Loucy (cell line): ENCODE results near the gene DLG1.

ENCODE experiments used
- EZH2phosphoT487 ChIP-seq: fragments of 200-600 bp; IDR thresholded peaks from 2 replicates; pipeline ENCODE4 v1.6.1; 2018; ENCODE audit warnings: antibody characterized with exemption, mild to moderate bottlenecking, moderate library complexity, borderline replicate concordance
- TF ChIP-seq, protein P1 (sequence below): fragments of 200-600 bp; sonication (generic); conservative IDR thresholded peaks from 2 replicates; pipeline ENCODE4 v1.5.1; 2014; ENCODE audit warnings: mild to moderate bottlenecking, antibody characterized with exemption, low read length

DNA sequence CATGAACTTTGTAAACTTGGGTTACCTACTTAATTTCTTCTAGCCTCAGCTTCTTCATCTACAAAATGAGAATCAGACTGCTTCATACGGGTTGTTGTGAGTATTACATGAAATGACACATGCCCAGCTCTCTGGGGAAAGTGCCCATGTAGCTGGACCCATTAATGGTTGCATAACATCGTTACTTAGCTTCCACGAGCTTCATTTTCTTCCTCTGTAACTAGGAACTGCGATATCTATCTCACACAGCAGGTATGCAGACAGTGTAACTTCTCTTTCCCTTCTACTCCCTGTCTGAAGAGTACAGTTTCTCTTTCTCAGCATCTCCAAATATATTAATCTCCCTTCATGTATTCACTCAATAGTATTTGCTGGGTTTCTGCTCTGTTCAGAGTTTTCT lies 37.9 kb upstream of the DLG1 start:
- TF ChIP-seq, protein P1, sequence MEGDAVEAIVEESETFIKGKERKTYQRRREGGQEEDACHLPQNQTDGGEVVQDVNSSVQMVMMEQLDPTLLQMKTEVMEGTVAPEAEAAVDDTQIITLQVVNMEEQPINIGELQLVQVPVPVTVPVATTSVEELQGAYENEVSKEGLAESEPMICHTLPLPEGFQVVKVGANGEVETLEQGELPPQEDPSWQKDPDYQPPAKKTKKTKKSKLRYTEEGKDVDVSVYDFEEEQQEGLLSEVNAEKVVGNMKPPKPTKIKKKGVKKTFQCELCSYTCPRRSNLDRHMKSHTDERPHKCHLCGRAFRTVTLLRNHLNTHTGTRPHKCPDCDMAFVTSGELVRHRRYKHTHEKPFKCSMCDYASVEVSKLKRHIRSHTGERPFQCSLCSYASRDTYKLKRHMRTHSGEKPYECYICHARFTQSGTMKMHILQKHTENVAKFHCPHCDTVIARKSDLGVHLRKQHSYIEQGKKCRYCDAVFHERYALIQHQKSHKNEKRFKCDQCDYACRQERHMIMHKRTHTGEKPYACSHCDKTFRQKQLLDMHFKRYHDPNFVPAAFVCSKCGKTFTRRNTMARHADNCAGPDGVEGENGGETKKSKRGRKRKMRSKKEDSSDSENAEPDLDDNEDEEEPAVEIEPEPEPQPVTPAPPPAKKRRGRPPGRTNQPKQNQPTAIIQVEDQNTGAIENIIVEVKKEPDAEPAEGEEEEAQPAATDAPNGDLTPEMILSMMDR = no peak
- no peak for TF ChIP-seq EZH2phosphoT487
